ENCODE data around the gene WDR27.
A peak's percentile ranks its signal among the peaks of the same experiment; 100 is the strongest.
"Not testable (repeated sequence)": the region's sequence is repeated elsewhere in the genome, so short reads cannot be mapped to it uniquely, and the experiment has no call there.

The WDR27 gene

GRCh38 chr6:169621311-169621710 lies 80.5 kb downstream of the WDR27 start:
- no peak overlapping the region for H3K4me3 ChIP-seq (ENCODE audit: low read depth, low read length)
- no peak for DNase-seq (ENCODE audit: low read depth)
- TF ChIP-seq, protein P1, sequence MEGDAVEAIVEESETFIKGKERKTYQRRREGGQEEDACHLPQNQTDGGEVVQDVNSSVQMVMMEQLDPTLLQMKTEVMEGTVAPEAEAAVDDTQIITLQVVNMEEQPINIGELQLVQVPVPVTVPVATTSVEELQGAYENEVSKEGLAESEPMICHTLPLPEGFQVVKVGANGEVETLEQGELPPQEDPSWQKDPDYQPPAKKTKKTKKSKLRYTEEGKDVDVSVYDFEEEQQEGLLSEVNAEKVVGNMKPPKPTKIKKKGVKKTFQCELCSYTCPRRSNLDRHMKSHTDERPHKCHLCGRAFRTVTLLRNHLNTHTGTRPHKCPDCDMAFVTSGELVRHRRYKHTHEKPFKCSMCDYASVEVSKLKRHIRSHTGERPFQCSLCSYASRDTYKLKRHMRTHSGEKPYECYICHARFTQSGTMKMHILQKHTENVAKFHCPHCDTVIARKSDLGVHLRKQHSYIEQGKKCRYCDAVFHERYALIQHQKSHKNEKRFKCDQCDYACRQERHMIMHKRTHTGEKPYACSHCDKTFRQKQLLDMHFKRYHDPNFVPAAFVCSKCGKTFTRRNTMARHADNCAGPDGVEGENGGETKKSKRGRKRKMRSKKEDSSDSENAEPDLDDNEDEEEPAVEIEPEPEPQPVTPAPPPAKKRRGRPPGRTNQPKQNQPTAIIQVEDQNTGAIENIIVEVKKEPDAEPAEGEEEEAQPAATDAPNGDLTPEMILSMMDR (IDR thresholded peaks at IDR 0.05; ENCODE audit: control insufficient read depth, extremely low read depth, insufficient read depth) = no peak

- peak; percentile 37 for DNase-seq (ENCODE audit: low read depth)
- TF ChIP-seq, protein P1 (IDR thresholded peaks at IDR 0.05; ENCODE audit: control insufficient read depth, extremely low read depth, insufficient read depth) = no peak
- H3K4me3 ChIP-seq (ENCODE audit: low read depth, low read length) = no peak overlapping the region
Observed at GRCh38 chr6:169620171-169621130, 81.4 kb downstream of the WDR27 start.

DNA sequence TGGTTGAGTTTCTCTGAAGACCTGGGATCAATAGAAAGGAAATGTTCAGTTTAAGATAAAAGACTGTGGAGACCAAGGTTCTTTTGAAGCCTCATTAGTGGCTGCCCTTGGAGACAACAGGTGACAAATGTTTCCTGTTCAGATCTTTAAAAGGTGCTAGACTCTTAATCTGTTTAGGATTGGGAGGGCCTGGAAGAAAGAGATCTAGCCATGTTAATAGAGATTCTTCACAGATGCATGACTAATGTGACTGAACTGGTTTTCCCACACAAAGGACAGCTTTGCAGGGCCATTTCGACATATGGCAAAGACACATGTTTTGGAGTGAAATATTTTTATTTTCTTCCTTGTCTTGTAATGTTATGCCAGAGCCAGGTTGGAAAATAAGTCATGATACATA lies 82.2 kb downstream of the WDR27 start:
- no peak overlapping the region for H3K4me3 ChIP-seq (ENCODE audit: low read depth, low read length)
- DNase-seq (ENCODE audit: low read depth) = no peak
- TF ChIP-seq, protein P1 (IDR thresholded peaks at IDR 0.05; ENCODE audit: control insufficient read depth, extremely low read depth, insufficient read depth) = no peak

GRCh38 chr6:169618526-169619490 lies 83.0 kb downstream of the WDR27 start:
- TF ChIP-seq, protein P1 (IDR thresholded peaks at IDR 0.05; ENCODE audit: control insufficient read depth, extremely low read depth, insufficient read depth) = no peak
- no peak for DNase-seq (ENCODE audit: low read depth)
- H3K4me3 ChIP-seq (ENCODE audit: low read depth, low read length) = no peak overlapping the region

- TF ChIP-seq, protein P1 (IDR thresholded peaks at IDR 0.05; ENCODE audit: control insufficient read depth, extremely low read depth, insufficient read depth) = no peak
- H3K4me3 ChIP-seq (ENCODE audit: low read depth, low read length) = no peak overlapping the region
- peak; percentile 62 for DNase-seq (ENCODE audit: low read depth)
Observed at GRCh38 chr6:169617562-169617961, 84.3 kb downstream of the WDR27 start.

GRCh38 chr6:169608609-169609008 lies 93.2 kb downstream of the WDR27 start:
- H3K4me3 ChIP-seq (ENCODE audit: low read depth, low read length); DNase-seq (ENCODE audit: low read depth): not testable (repeated sequence)

- DNase-seq (ENCODE audit: low read depth) = no peak
- TF ChIP-seq, protein P1 (IDR thresholded peaks at IDR 0.05; ENCODE audit: control insufficient read depth, extremely low read depth, insufficient read depth) = no peak
Observed at GRCh38 chr6:169604076-169604475, 97.8 kb downstream of the WDR27 start.

GRCh38 chr6:169601129-169601528 lies 100.7 kb downstream of the WDR27 start:
- H3K4me3 ChIP-seq (ENCODE audit: low read depth, low read length); DNase-seq (ENCODE audit: low read depth): not testable (repeated sequence)

More at GRCh38 chr6:169604076-169604475, 97.8 kb downstream of the WDR27 start:
- no peak overlapping the region for H3K4me3 ChIP-seq (ENCODE audit: low read depth, low read length)
